H9 (cell line): ENCODE data around the gene TRAFD1. TPM values are rescaled to one million over a fixed set of nuclear protein-coding genes. Genes with fewer than 3 reads are reported as not detected.

Source experiments
- DNase-seq: peaks from one replicate; pipeline ENCODE4 v3.0.0-alpha.2; 2017
- H2AFZ ChIP-seq: one replicate; pipeline ENCODE4 v1.6.1; 2013; ENCODE audit warnings: mild to moderate bottlenecking, low read length, control low read depth, moderate library complexity
- H2AK5ac ChIP-seq: 2 replicates; pipeline ENCODE4 v1.6.1; 2013; ENCODE audit warnings: low read length, control low read depth, mixed read lengths; ENCODE audit not compliant: insufficient read length
- H2BK120ac ChIP-seq: one replicate; pipeline ENCODE4 v1.6.1; 2013; ENCODE audit warnings: low read depth, mild to moderate bottlenecking, low read length, control low read depth, inconsistent platforms; ENCODE audit not compliant: poor library complexity, severe bottlenecking
- H2BK12ac ChIP-seq: 2 replicates; pipeline ENCODE4 v1.6.1; 2013; ENCODE audit warnings: low read length, control low read depth, mixed read lengths, low read depth; ENCODE audit not compliant: insufficient read length
- H2BK15ac ChIP-seq: 2 replicates; pipeline ENCODE4 v1.6.1; 2013; ENCODE audit warnings: low read depth, low read length, control low read depth
- H2BK20ac ChIP-seq: one replicate; pipeline ENCODE4 v1.6.1; 2013; ENCODE audit warnings: low read depth, mild to moderate bottlenecking, low read length, control low read depth, inconsistent platforms; ENCODE audit not compliant: poor library complexity, severe bottlenecking
- H2BK5ac ChIP-seq: 2 replicates; pipeline ENCODE4 v1.6.1; 2013; ENCODE audit warnings: low read length, control low read depth, mixed read lengths; ENCODE audit not compliant: insufficient read length
- H3K14ac ChIP-seq: 2 replicates; pipeline ENCODE4 v1.6.1; 2013; ENCODE audit warnings: low read length, control low read depth; ENCODE audit not compliant: insufficient read depth
- H3K18ac ChIP-seq: 2 replicates; pipeline ENCODE4 v1.6.1; 2013; ENCODE audit warnings: low read depth, mild to moderate bottlenecking, mixed read lengths, low read length, control low read depth; ENCODE audit not compliant: insufficient read length
- H3K23ac ChIP-seq: 2 replicates; pipeline ENCODE4 v1.6.1; 2013; ENCODE audit warnings: low read length, control low read depth, mixed read lengths, low read depth; ENCODE audit not compliant: insufficient read length
- H3K23me2 ChIP-seq: 2 replicates; pipeline ENCODE4 v1.6.1; 2013; ENCODE audit warnings: low read depth, mild to moderate bottlenecking, mixed read lengths, low read length, control low read depth; ENCODE audit not compliant: insufficient read length, poor library complexity, severe bottlenecking
- H3K27ac ChIP-seq: 2 replicates; pipeline ENCODE4 v1.5.1; 2013; ENCODE audit warnings: low read length, control low read depth, mixed read lengths, low read depth; ENCODE audit not compliant: insufficient read length
- H3K27me3 ChIP-seq: 2 replicates; pipeline ENCODE4 v1.6.1; 2013; ENCODE audit warnings: low read length, control low read depth, inconsistent platforms; ENCODE audit not compliant: insufficient read depth
- H3K4ac ChIP-seq: 2 replicates; pipeline ENCODE4 v1.6.1; 2013; ENCODE audit warnings: low read depth, mild to moderate bottlenecking, control low read depth, inconsistent platforms, low read length, moderate library complexity
- H3K4me1 ChIP-seq: 2 replicates; pipeline ENCODE4 v1.6.1; 2013; ENCODE audit warnings: low read length, control low read depth, inconsistent platforms; ENCODE audit not compliant: insufficient read depth
- H3K4me2 ChIP-seq: 2 replicates; pipeline ENCODE4 v1.6.1; 2013; ENCODE audit warnings: low read length, control low read depth, mixed read lengths; ENCODE audit not compliant: insufficient read length, insufficient read depth
- H3K56ac ChIP-seq: 2 replicates; pipeline ENCODE4 v1.6.1; 2013; ENCODE audit warnings: low read depth, mild to moderate bottlenecking, mixed read lengths, low read length, control low read depth; ENCODE audit not compliant: insufficient read length
- H3K79me1 ChIP-seq: 2 replicates; pipeline ENCODE4 v1.6.1; 2013; ENCODE audit warnings: low read depth, mild to moderate bottlenecking, moderate library complexity, low read length, control low read depth, inconsistent platforms; ENCODE audit not compliant: insufficient read depth, poor library complexity, severe bottlenecking
- H3K79me2 ChIP-seq: 2 replicates; pipeline ENCODE4 v1.6.1; 2013; ENCODE audit warnings: low read length, control low read depth, inconsistent platforms; ENCODE audit not compliant: insufficient read depth
- H3K9ac ChIP-seq: 2 replicates; pipeline ENCODE4 v1.6.1; 2013; ENCODE audit warnings: low read length, control low read depth, mixed read lengths; ENCODE audit not compliant: insufficient read length; ENCODE audit errors: extremely low read depth
- H3K9me3 ChIP-seq: one replicate; pipeline ENCODE4 v1.6.1; 2013; ENCODE audit warnings: low read depth, low read length, inconsistent platforms; ENCODE audit not compliant: control insufficient read depth
- H3T11ph ChIP-seq: one replicate; pipeline ENCODE4 v1.6.1; 2013; ENCODE audit warnings: mild to moderate bottlenecking, low read length, control low read depth, inconsistent platforms
- H4K20me1 ChIP-seq: one replicate; pipeline ENCODE4 v1.6.1; 2013; ENCODE audit not compliant: control insufficient read depth, insufficient read length, insufficient read depth
- H4K5ac ChIP-seq: 2 replicates; pipeline ENCODE4 v1.6.1; 2013; ENCODE audit warnings: low read depth, mild to moderate bottlenecking, mixed read lengths, low read length, control low read depth; ENCODE audit not compliant: insufficient read length
- H4K8ac ChIP-seq: replicated peaks from 2 replicates; pipeline ENCODE4 v1.6.1; 2013; ENCODE audit warnings: low read length, control low read depth, mixed read lengths, low read depth; ENCODE audit not compliant: insufficient read length
- H4K91ac ChIP-seq: 2 replicates; pipeline ENCODE4 v1.6.1; 2013; ENCODE audit warnings: low read depth, mild to moderate bottlenecking, moderate library complexity, mixed read lengths, low read length, control low read depth; ENCODE audit not compliant: insufficient read length
- H3K27ac Mint-ChIP-seq, 3 experiments: 2 replicates in 2 of 3; 3 replicates in 1 of 3; pipeline ENCODE4 v1.8.0; 2020 to 2021; ENCODE audit warnings: mixed read lengths in 3 of 3, mild to moderate bottlenecking in 1 of 3, moderate library complexity in 1 of 3
- H3K27me3 Mint-ChIP-seq: 2 replicates; pipeline ENCODE4 v1.8.0; 2021; ENCODE audit warnings: low read depth, mild to moderate bottlenecking, moderate library complexity, mixed read lengths
- H3K36me3 Mint-ChIP-seq, 3 experiments: 2 replicates in 2 of 3; 3 replicates in 1 of 3; pipeline ENCODE4 v1.8.0; 2020 to 2021; ENCODE audit warnings: low read depth in 3 of 3, mixed read lengths in 3 of 3; ENCODE audit not compliant: insufficient read depth in 1 of 3
- H3K4me1 Mint-ChIP-seq, 2 experiments: 2 replicates each; pipeline ENCODE4 v1.8.0; 2020; ENCODE audit warnings: mixed read lengths in 2 of 2
- H3K4me3 Mint-ChIP-seq, 2 experiments: 2 replicates in 1 of 2; 3 replicates in 1 of 2; pipeline ENCODE4 v1.8.0; 2020 to 2021; ENCODE audit warnings: mild to moderate bottlenecking in 2 of 2, mixed read lengths in 2 of 2, moderate library complexity in 1 of 2
- H3K9me3 Mint-ChIP-seq, 2 experiments: 2 replicates in 1 of 2; 3 replicates in 1 of 2; pipeline ENCODE4 v1.8.0; 2020; ENCODE audit warnings: mild to moderate bottlenecking in 2 of 2, mixed read lengths in 2 of 2, moderate library complexity in 1 of 2
- WGBS: extraction: QIAGEN DNeasy Blood & Tissue Kit; methylation state at CpG from one replicate; pipeline ENCODE4 v1.1.7; 2013; ENCODE audit warnings: missing lambda C conversion rate, low lambda C conversion rate, mixed read lengths; ENCODE audit not compliant: insufficient read length; ENCODE audit errors: extremely low coverage; 5-methylcytosine and 5-hydroxymethylcytosine counted together
- total RNA-seq: library from RNA; stranded (reverse); gene quantifications from 2 replicates; pipeline ENCODE4 v1.2.1, GENCODE V29; 2021
- TF ChIP-seq, protein P1 (sequence below): fragments of 200-600 bp; sonication (generic); conservative IDR thresholded peaks from 3 replicates; pipeline ENCODE4 v1.8.0; 2021; ENCODE audit warnings: antibody characterized with exemption, mild to moderate bottlenecking

TRAFD1 gene
- total RNA-seq, 1 experiment from 2014 or later: 32.0 TPM

DNA sequence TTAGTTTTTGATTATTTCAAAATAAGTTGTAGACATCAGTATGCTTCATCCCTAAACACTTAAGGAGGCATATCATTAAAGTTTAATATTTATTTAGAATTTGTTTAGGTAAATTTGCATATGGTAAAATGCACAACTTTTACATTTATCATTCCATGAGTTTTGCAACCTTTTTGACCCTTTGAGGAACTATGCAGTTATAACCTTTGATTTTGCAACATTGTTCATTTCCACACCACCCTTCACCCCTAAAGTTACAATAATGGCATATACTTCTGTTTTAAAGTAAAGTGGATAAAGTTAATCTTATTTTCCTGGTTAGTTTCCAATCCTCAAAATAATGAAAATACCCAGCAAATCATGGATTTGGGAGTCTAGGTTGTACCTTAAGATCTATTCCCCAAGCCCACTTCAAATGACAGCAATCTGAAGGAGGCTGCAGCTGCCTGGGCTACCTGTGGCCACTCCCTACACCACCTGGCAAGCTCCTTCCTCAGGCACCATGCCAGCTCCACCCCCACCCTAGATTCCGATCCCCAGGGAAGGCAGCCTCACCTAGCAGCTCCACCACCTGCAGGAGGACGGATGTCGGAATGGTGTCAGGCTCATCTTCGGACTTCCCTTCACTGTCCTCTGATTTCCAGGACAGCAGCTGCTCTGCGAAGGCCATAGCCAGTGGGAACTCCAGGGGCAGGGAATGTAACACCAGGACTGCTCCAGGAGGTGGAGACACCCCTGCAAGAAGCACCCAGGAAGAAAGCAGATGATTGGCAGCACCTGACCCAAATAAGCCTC, 65.1 kb downstream of the TRAFD1 start:
- H4K20me1 ChIP-seq: no peaks in the 10 kb centered on the region
- no peak overlapping the region for H3K56ac ChIP-seq
- H3K9ac ChIP-seq: no peak overlapping the region
- no peaks in the 10 kb centered on the region for H3K79me2 ChIP-seq
- H3K23ac ChIP-seq: no peak overlapping the region
- H2BK120ac ChIP-seq: no peak overlapping the region
- no peaks in the 10 kb centered on the region for H3K79me1 ChIP-seq
- TF ChIP-seq, protein P1, sequence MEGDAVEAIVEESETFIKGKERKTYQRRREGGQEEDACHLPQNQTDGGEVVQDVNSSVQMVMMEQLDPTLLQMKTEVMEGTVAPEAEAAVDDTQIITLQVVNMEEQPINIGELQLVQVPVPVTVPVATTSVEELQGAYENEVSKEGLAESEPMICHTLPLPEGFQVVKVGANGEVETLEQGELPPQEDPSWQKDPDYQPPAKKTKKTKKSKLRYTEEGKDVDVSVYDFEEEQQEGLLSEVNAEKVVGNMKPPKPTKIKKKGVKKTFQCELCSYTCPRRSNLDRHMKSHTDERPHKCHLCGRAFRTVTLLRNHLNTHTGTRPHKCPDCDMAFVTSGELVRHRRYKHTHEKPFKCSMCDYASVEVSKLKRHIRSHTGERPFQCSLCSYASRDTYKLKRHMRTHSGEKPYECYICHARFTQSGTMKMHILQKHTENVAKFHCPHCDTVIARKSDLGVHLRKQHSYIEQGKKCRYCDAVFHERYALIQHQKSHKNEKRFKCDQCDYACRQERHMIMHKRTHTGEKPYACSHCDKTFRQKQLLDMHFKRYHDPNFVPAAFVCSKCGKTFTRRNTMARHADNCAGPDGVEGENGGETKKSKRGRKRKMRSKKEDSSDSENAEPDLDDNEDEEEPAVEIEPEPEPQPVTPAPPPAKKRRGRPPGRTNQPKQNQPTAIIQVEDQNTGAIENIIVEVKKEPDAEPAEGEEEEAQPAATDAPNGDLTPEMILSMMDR: no peak
- H3K4me3 Mint-ChIP-seq: no peak overlapping the region
- no peak overlapping the region for H3K27ac ChIP-seq
- no peak overlapping the region for H4K91ac ChIP-seq
- peaks cover 9 to 58% (median 29%) of the 10 kb centered on the region in 3 experiments; a peak in 6 of 7 replicates for H3K36me3 Mint-ChIP-seq
- no peaks in the 10 kb centered on the region for H3K27me3 Mint-ChIP-seq
- no peak overlapping the region for H4K5ac ChIP-seq
- H3K14ac ChIP-seq: no peak overlapping the region
- no peak overlapping the region for H3K18ac ChIP-seq
- no peaks in the 10 kb centered on the region for H3K27me3 ChIP-seq
- no peak for DNase-seq
- H3K23me2 ChIP-seq: no peaks in the 10 kb centered on the region
- H3K9me3 ChIP-seq: no peaks in the 10 kb centered on the region
- H2BK20ac ChIP-seq: no peak overlapping the region
- H3K4me1 Mint-ChIP-seq: peaks cover 0 to 6% of the 10 kb centered on the region in 2 experiments; a peak in 2 of 4 replicates
- H4K8ac ChIP-seq: no peak overlapping the region
- no peak overlapping the region for H3K4me2 ChIP-seq
- H3K9me3 Mint-ChIP-seq: no peaks in the 10 kb centered on the region
- no peak overlapping the region for H2BK5ac ChIP-seq
- no peak overlapping the region for H2BK12ac ChIP-seq
- H3K4ac ChIP-seq: no peak overlapping the region
- no CpG with 5 or more reads among the region's 5 CpGs for WGBS
- H2AK5ac ChIP-seq: no peak overlapping the region
- H2AFZ ChIP-seq: no peak overlapping the region
- peak overlapping the region in 2 of 3 experiments; percentile 50 to 64; a peak in 2 of 7 replicates for H3K27ac Mint-ChIP-seq
- H2BK15ac ChIP-seq: no peak overlapping the region
- no peak overlapping the region for H3T11ph ChIP-seq
- no peaks in the 10 kb centered on the region for H3K4me1 ChIP-seq
